ENCODE results near the gene EMILIN2.

- no peak for TF ChIP-seq CTCF (IDR thresholded peaks at IDR 0.05)
- TF ChIP-seq TP53 (CRISPR knock-in tag; IDR thresholded peaks at IDR 0.05) = no peak
- TF ChIP-seq EP300 (IDR thresholded peaks at IDR 0.05) = no peak
- TF ChIP-seq HOXB5 (CRISPR knock-in tag; IDR thresholded peaks at IDR 0.05) = no peak
These were observed 46.9 kb downstream of the EMILIN2 start for GRCh38 chr18:2893676-2894075.
